ENCODE measurements around the gene OTOR. TPM values are rescaled to one million over a fixed set of nuclear protein-coding genes. Genes with fewer than 3 reads are reported as not detected.

Gene OTOR
- total RNA-seq, 4 donors from 2014 or later: not detected

GRCh38 chr20:16714751-16715150 is 33.4 kb upstream of the OTOR start:
- intact Hi-C loops (cut with DNase I; ENCODE audit: low total_unique reads): loop anchor here (5.0 kb wide), 1 partner anchor 1398 kb away; no protein-coding TSS in a partner anchor
- DNase-seq (ENCODE audit: low spot score in 2 of 2): no peak

GRCh38 chr20:16719421-16719820 is 28.7 kb upstream of the OTOR start:
- TF ChIP-seq CTCF (IDR thresholded peaks at IDR 0.05) (no peak), POLR2A (IDR thresholded peaks at IDR 0.05) (no peak)
- H3K4me3 ChIP-seq (ENCODE audit: low read depth, poor library complexity, severe bottlenecking): no peak overlapping the region
- intact Hi-C loops (cut with DNase I; ENCODE audit: low total_unique reads): no loop called here
- no peak for DNase-seq (ENCODE audit: low spot score in 2 of 2)
- 71 to 81% methylated on average over 1 of the region's 1 CpG for WGBS, 2 donors

More at GRCh38 chr20:16714751-16715150, 33.4 kb upstream of the OTOR start:
- TF ChIP-seq POLR2A (IDR thresholded peaks at IDR 0.05) (no peak), CTCF (IDR thresholded peaks at IDR 0.05) (no peak)
- no peak overlapping the region for H3K4me3 ChIP-seq (ENCODE audit: low read depth, poor library complexity, severe bottlenecking)
- WGBS, 2 donors: 71 to 78% methylated on average over 4 of the region's 4 CpGs

GRCh38 chr20:16729080-16729479 is 19.1 kb upstream of the OTOR start:
- H3K4me3 ChIP-seq (ENCODE audit: low read depth, poor library complexity, severe bottlenecking): no peak overlapping the region
- WGBS, 2 donors: 90 to 100% methylated on average over 1 of the region's 1 CpG
- intact Hi-C loops (cut with DNase I; ENCODE audit: low total_unique reads): no loop called here
- TF ChIP-seq CTCF (IDR thresholded peaks at IDR 0.05) (no peak), POLR2A (IDR thresholded peaks at IDR 0.05) (no peak)
- no peak for DNase-seq (ENCODE audit: low spot score in 2 of 2)

- peak within 1 kb of the TSS; percentile 98 for H3K4me3 ChIP-seq (ENCODE audit: low read depth, poor library complexity, severe bottlenecking)
- intact Hi-C loops (cut with DNase I; ENCODE audit: low total_unique reads): no loop called here
- WGBS, 2 donors: 6% methylated on average over 57 of the region's 57 CpGs
- peak; percentile 94 to 98 for DNase-seq (ENCODE audit: low spot score in 2 of 2)
- TF ChIP-seq CTCF (IDR thresholded peaks at IDR 0.05) (peak in 1 of 3 donors; percentile 38), POLR2A (IDR thresholded peaks at IDR 0.05) (no peak)
These were observed 18.3 kb upstream of the OTOR start, which contains the start of gene SNRPB2 for GRCh38 chr20:16729565-16730460. Gene SNRPB2 (plus strand): TSS chr20:16730026. CDS start chr20:16731703, 1,677 bp downstream.

- intact Hi-C loops (cut with DNase I; ENCODE audit: low total_unique reads): no loop called here
- 84 to 85% methylated on average over 4 of the region's 4 CpGs for WGBS, 2 donors
- no peak overlapping the region for H3K4me3 ChIP-seq (ENCODE audit: low read depth, poor library complexity, severe bottlenecking)
- no peak for DNase-seq (ENCODE audit: low spot score in 2 of 2)
- no peak for TF ChIP-seq POLR2A (IDR thresholded peaks at IDR 0.05)
- no peak for TF ChIP-seq CTCF (IDR thresholded peaks at IDR 0.05)
These were observed 15.5 kb upstream of the OTOR start for GRCh38 chr20:16732506-16733152.

Data from lower leg skin (tissue), 4 donors.